GM21423 (cell line): ENCODE results near the gene OCEL1.
A peak's percentile ranks its signal among the peaks of the same experiment; 100 is the strongest.

Experiments used
- ATAC-seq: cut with Tn5 transposase; IDR thresholded peaks from one replicate; pipeline ENCODE4 v1.9.1; 2021; ENCODE audit warnings: mild to moderate bottlenecking, moderate library complexity; ENCODE audit not compliant: unreplicated experiment

OCEL1 gene

DNA sequence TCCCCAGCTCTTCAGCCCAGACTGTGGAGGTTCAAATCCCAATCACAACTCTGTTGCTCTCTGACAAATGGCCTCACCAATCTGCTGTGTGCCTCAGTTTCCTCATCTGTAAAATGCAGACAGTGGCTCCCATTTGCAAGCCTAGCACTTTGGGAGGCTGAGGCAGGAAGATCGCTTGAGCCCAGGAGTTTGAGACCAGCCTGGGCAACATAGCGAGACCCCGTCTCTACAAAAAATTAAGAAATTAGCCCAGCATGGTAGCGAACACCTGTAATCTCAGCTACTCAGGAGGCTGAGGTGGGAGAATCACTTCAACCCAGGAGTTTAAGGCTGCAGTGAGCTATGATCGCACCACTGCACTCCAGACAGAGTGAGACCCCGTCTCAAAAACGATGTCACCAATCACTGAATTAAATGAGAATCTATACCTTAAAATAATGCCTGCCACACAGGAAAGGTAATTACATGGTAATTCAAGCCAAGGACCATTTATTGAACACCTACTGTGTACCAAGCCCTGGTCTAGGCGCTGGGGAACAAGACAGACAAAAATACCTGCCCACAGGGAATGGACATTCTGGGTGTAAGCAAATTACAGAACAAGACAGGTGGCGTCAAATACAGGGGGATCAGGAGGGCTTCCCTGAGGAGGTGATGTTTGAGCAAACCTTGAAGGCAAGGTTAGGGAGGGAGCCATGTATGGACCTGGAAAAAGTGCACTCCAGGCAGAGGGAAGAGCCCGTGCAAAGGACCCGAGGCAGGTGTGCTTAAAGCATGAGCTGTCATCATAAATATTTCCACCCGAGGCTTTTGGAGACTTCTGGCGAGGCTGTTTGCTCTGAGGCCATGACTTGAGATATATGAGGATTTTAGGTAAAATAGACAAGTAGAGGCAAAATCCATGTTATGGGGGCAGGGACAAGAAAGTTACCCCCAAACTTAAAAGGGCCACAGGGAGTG lies 12.0 kb downstream of the OCEL1 start:
- ATAC-seq = no peak

DNA sequence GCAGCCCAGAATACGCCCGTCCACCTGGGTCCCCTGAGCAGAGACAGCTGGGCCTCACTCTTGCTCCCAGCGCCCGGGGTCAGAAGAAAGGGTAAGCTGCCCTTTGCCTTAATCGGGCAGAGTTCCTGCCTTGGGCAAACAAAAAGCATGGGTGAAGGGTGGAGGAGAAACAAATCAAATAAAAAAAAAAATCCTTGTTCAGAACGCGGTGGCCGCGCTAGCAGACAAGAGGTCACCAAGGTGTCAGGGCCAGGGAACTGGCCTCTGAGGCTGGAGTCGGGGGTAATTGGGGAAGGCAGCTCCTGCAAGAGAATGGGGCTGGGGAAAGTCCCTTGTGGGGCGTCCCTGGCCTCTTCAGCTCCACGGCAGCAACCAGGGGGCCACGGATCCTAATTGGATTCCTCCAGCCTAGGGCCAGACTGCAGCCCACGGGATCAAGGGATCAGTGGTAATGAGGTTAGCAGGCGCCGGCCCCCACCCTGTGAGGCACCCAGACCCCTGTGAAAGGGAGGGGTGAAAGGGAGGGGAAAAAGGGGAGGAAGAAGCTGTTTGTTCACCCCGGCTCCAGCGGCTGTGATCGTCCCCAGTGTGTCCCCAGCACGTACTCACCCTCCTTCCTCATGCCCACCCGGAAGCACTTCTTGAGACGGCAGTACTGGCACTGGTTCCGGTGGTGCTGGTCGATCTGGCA lies 14.2 kb downstream of the OCEL1 start:
- no peak for ATAC-seq

DNA sequence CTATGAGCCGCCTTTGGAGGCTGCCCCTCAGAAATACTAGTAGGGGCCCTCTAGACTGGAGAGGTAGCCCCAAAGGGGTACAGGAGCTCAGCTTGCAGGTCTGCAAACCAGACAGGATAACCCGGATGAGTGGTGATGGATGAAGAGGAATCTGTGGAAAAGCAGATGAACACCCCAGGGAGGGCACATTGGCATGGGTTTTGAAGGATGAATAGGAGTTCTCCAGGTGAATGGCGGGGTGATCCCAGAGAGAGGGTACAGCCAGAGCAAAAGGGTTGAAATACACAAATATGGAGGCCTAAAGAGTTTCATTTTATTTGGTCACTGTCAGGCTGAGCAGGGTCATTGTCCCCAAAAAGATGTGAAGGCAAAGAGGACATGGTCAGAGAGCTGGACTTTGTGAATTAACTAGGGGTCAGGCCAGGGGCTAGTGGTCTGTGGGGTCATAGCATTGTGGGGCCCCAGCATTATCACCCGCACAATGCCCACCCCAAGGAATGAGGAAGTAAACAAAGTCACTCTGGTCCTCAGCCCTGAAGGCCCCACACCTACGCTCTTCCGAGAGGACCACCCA lies 14.9 kb downstream of the OCEL1 start:
- ATAC-seq = no peak

GRCh38 chr19:17242431-17243208 lies 16.6 kb downstream of the OCEL1 start:
- no peak for ATAC-seq

- no peak for ATAC-seq
Observed at GRCh38 chr19:17243211-17243829, 17.3 kb downstream of the OCEL1 start.

DNA sequence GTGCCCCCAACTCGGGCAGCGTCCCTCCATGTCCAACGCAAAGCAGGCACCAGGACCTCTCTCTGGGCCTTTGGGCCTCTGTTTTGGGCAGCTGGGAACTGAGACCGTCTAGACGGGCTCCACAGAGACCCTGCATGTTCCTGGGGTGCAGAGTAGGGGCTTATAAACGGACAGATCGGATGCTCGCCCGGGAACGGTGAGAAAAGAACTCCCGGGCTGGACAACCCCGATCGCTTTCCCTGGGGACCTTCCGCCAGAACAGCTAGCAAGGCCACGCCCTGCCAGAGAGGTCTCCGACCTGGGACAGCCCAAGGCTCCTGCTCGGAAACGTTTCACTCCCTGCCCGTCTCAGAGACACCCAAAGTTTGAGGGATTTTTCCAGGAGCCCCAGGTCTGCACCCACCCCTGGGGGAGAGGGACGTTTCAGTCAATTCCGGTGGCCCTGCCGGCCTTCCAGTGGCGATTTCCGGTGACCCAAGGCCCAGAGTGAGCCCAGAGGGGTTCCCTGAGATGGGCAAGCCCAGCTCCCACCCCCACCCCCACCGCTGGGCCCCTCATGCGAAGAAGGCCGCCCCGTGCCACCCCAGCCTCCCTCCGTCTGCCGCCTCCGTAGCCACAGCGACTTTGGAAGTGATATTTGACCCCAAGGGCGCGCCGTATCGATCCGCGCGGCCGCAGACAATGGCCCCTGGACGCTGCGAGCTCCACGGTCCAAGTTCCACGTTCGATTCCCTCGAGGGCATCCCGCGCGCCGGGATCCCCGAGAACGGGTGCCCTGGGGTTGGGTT lies 18.0 kb downstream of the OCEL1 start:
- no peak for ATAC-seq

- ATAC-seq = no peak
Observed at GRCh38 chr19:17244618-17245534, 18.9 kb downstream of the OCEL1 start.

DNA sequence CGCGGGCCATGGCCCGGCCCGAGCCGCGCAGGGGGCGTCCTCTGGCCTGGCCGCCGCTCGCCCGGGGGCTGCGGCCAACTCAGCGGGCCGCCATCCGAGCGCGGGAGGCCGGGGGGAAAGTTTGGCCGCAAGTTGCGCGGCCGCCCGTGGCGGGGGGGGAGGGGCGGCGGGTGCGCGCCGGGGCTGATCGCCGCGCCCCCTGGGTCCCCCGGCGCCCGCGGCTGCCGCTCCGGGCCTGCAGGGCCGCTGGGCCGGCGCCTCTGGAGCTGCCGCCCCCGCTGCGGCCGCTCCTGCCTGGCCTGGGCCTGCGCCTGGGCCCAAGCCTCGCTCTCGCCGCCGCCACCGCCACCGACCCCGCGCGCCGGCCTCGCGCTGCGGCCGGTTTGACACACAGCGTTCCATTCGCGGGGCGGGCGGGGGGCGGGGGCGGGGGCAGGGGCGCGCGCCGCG lies 19.5 kb downstream of the OCEL1 start, which contains the start of gene NR2F6:
TSS of gene NR2F6 (minus strand) at position 385 of the 450 bp plus-strand sequence. CDS start 699 bp downstream, outside the sequence.
- ATAC-seq = peak; percentile 13

- no peak for ATAC-seq
Observed at GRCh38 chr19:17246681-17247425, 20.8 kb downstream of the OCEL1 start.

DNA sequence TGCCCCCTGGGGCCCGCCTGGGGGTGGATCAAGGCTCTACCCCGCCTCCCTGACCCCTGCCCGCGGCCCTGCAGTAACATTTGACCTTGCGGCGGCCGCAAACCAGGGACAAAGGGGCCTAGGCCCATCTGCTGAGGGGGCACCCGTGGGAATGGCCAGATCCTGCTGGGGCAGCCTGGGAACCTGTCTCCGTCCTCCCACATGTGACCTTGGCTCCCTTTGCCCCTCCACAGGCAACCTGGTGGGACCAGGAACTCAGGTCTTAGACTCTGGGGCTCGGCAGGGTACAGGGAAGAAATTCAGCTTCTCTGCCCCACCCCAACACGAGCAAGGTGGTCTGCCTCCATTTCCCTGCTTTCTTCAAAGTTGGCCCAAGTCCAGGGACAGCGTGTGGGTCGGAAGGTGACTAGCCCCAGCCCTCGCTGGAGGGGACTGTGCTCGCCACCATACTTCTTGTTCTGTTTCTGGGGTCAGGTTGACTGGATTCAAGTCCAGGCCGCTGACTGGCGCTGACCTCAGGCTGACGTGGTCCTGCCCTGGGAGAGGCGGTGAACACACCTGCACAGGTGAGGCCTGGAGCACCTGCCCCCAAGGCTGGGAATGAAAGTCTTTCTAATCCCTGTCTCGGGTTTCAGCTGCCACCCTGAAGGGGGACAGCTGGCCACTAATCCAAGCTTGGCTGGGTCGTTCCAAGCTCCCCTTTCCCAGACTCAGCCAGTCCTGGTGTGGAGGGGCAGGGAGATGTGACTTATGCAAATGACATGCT lies 22.2 kb downstream of the OCEL1 start:
- ATAC-seq = no peak

DNA sequence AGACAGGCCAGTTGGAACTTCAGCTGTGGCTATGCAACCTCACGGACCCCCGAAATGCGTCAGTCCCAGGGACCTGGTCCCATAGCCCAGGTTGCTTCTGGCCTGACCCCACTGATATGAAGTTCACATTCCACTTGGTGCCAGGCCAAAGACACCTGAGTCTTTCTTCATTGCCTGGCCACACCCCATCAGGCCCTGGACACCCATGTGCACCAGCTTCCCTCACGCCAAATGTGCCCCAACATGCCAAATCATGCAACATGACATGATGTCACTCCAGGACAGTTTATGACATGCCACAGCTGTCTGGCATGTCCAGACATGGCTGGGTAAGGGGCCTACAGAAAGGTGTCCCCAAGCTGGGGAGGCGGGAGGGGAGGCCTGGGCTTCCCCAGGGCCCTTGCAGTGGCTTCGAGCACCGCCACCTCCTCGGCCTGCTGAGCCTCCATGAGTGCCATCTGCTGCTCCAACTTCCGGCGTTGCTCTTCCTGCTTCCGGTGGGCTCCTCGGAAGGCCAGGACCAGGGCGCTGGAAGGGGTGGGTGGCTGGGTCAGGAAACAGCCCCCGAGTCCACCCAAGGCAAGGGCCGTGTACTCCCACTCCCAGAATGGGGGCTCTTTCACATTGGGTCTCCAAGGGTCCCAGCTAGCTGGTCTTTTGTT lies 24.0 kb downstream of the OCEL1 start:
- ATAC-seq = no peak

DNA sequence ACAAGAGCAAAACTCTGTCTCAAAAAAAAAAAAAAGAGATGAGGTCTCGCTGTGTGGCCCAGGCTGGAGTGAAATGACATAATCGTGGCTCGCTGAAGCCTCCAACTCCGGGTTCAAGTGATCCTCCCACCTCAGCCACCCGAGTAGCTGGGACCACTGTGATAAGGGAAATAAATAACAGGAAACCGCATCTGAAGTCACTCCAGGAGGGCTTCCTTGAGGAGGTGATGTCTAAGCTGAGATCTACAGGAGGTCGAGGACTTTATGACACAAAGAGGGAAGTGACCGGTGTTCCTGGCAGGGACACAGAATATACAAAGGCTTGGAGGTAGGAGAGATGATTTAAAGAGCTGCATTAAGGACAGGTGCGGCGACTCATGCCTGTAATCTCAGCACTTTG lies 28.6 kb downstream of the OCEL1 start:
- no peak for ATAC-seq

DNA sequence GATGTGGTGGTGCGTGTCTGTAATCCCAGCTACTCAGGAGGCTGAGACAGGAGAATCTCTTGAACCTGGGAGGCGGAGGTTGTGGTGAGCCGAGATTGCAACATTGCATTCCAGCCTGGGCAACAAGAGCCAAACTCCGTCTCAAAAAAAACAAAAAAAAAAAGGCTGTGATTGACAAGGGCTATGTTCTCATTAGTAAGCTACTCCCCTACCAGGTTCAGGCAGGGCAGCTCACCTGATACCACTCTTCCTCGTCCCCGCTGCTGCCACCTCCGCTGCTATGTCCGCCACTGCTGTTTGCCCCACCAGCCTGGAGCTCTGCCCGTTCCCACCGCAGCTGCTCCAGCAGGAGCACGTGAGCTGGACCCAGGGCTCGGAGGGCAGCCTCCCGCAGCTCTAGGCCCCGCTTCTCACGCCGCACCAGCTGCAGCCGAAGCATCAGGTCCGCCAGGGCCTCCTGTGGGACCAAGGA lies 29.2 kb downstream of the OCEL1 start:
- ATAC-seq = no peak

DNA sequence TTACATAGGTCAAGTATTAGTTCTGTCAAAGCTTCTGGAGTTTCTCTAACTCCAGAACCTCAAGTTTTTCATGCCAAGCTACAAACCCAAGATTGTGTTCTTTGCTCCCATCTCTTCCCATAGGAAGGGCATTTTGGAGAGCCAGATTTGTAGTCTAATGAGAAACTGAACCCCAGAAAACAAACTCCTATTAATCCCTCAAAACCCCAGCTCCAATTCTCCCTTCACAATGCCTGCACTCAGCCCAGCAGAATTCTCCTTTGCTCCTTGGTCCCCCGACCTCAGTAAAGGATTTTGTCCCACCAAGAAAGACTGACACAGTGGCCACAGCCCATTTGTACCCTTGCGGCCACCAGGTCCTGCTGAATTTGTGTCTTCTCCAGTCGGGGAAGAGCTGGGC lies 30.1 kb downstream of the OCEL1 start:
- ATAC-seq = no peak

- ATAC-seq = no peak
Observed at GRCh38 chr19:17259118-17259780, 33.2 kb downstream of the OCEL1 start.

GRCh38 chr19:17259934-17260333 lies 33.9 kb downstream of the OCEL1 start:
- no peak for ATAC-seq
